NCI-H187 treated with DMSO at 0.1 percent for 48 hours (cell line): Measurements from ENCODE around the gene DLST.

Experiments used
- DNase-seq: peaks from one replicate; lab custom pipeline; 2025; lab: John Stamatoyannopoulos, UW

DLST gene

GRCh38 chr14:74860899-74861733 lies 20.6 kb upstream of the DLST start:
- peak; percentile 53 for DNase-seq

- no peak for DNase-seq
Observed at GRCh38 chr14:74861734-74862090, 20.0 kb upstream of the DLST start.

GRCh38 chr14:74863274-74863673 lies 18.4 kb upstream of the DLST start:
- no peak for DNase-seq

GRCh38 chr14:74864198-74864597 lies 17.5 kb upstream of the DLST start:
- DNase-seq: no peak

GRCh38 chr14:74865156-74865555 lies 16.6 kb upstream of the DLST start:
- DNase-seq: no peak

- no peak for DNase-seq
Observed at GRCh38 chr14:74866708-74867389, 14.9 kb upstream of the DLST start.

- no peak for DNase-seq
Observed at GRCh38 chr14:74867673-74868072, 14.0 kb upstream of the DLST start.

GRCh38 chr14:74868739-74869138 lies 13.0 kb upstream of the DLST start:
- DNase-seq: no peak

- no peak for DNase-seq
Observed at GRCh38 chr14:74871819-74872218, 9.9 kb upstream of the DLST start.

GRCh38 chr14:74875204-74875603 lies 6.5 kb upstream of the DLST start:
- no peak for DNase-seq

- no peak for DNase-seq
Observed at GRCh38 chr14:74875941-74876913, 5.5 kb upstream of the DLST start, which contains the start of gene PROX2. TSS of gene PROX2 (minus strand) at chr14:74876145. CDS start at chr14:74863834, 12,311 bp downstream.

- DNase-seq: no peak
Observed at GRCh38 chr14:74879427-74880182, 2.1 kb upstream of the DLST start.

GRCh38 chr14:74882103-74882920 lies 596 bp downstream of the DLST start:
- no peak for DNase-seq

- no peak for DNase-seq
Observed at GRCh38 chr14:74886001-74886400, 4.3 kb downstream of the DLST start.

GRCh38 chr14:74888164-74889158 lies 6.7 kb downstream of the DLST start:
- no peak for DNase-seq

GRCh38 chr14:74890262-74890661 lies 8.5 kb downstream of the DLST start:
- no peak for DNase-seq

GRCh38 chr14:74891870-74892269 lies 10.2 kb downstream of the DLST start:
- DNase-seq: no peak

- no peak for DNase-seq
Observed at GRCh38 chr14:74892745-74893144, 11.0 kb downstream of the DLST start.

- DNase-seq: no peak
Observed at GRCh38 chr14:74893614-74894091, 11.9 kb downstream of the DLST start.
